H9 (cell line): ENCODE data around the gene ZNF793. TPM values are rescaled to one million over a fixed set of nuclear protein-coding genes. Genes with fewer than 3 reads are reported as not detected.

Source experiments
- DNase-seq: peaks from one replicate; pipeline ENCODE4 v3.0.0-alpha.2; 2017
- H2AFZ ChIP-seq: one replicate; pipeline ENCODE4 v1.6.1; 2013; ENCODE audit warnings: mild to moderate bottlenecking, low read length, control low read depth, moderate library complexity
- H2AK5ac ChIP-seq: 2 replicates; pipeline ENCODE4 v1.6.1; 2013; ENCODE audit warnings: low read length, control low read depth, mixed read lengths; ENCODE audit not compliant: insufficient read length
- H2BK120ac ChIP-seq: one replicate; pipeline ENCODE4 v1.6.1; 2013; ENCODE audit warnings: low read depth, mild to moderate bottlenecking, low read length, control low read depth, inconsistent platforms; ENCODE audit not compliant: poor library complexity, severe bottlenecking
- H2BK12ac ChIP-seq: 2 replicates; pipeline ENCODE4 v1.6.1; 2013; ENCODE audit warnings: low read length, control low read depth, mixed read lengths, low read depth; ENCODE audit not compliant: insufficient read length
- H2BK15ac ChIP-seq: 2 replicates; pipeline ENCODE4 v1.6.1; 2013; ENCODE audit warnings: low read depth, low read length, control low read depth
- H2BK20ac ChIP-seq: one replicate; pipeline ENCODE4 v1.6.1; 2013; ENCODE audit warnings: low read depth, mild to moderate bottlenecking, low read length, control low read depth, inconsistent platforms; ENCODE audit not compliant: poor library complexity, severe bottlenecking
- H2BK5ac ChIP-seq: 2 replicates; pipeline ENCODE4 v1.6.1; 2013; ENCODE audit warnings: low read length, control low read depth, mixed read lengths; ENCODE audit not compliant: insufficient read length
- H3K14ac ChIP-seq: 2 replicates; pipeline ENCODE4 v1.6.1; 2013; ENCODE audit warnings: low read length, control low read depth; ENCODE audit not compliant: insufficient read depth
- H3K18ac ChIP-seq: 2 replicates; pipeline ENCODE4 v1.6.1; 2013; ENCODE audit warnings: low read depth, mild to moderate bottlenecking, mixed read lengths, low read length, control low read depth; ENCODE audit not compliant: insufficient read length
- H3K23ac ChIP-seq: 2 replicates; pipeline ENCODE4 v1.6.1; 2013; ENCODE audit warnings: low read length, control low read depth, mixed read lengths, low read depth; ENCODE audit not compliant: insufficient read length
- H3K23me2 ChIP-seq: 2 replicates; pipeline ENCODE4 v1.6.1; 2013; ENCODE audit warnings: low read depth, mild to moderate bottlenecking, mixed read lengths, low read length, control low read depth; ENCODE audit not compliant: insufficient read length, poor library complexity, severe bottlenecking
- H3K27ac ChIP-seq: 2 replicates; pipeline ENCODE4 v1.5.1; 2013; ENCODE audit warnings: low read length, control low read depth, mixed read lengths, low read depth; ENCODE audit not compliant: insufficient read length
- H3K27me3 ChIP-seq: 2 replicates; pipeline ENCODE4 v1.6.1; 2013; ENCODE audit warnings: low read length, control low read depth, inconsistent platforms; ENCODE audit not compliant: insufficient read depth
- H3K4ac ChIP-seq: 2 replicates; pipeline ENCODE4 v1.6.1; 2013; ENCODE audit warnings: low read depth, mild to moderate bottlenecking, control low read depth, inconsistent platforms, low read length, moderate library complexity
- H3K4me1 ChIP-seq: 2 replicates; pipeline ENCODE4 v1.6.1; 2013; ENCODE audit warnings: low read length, control low read depth, inconsistent platforms; ENCODE audit not compliant: insufficient read depth
- H3K4me2 ChIP-seq: 2 replicates; pipeline ENCODE4 v1.6.1; 2013; ENCODE audit warnings: low read length, control low read depth, mixed read lengths; ENCODE audit not compliant: insufficient read length, insufficient read depth
- H3K56ac ChIP-seq: 2 replicates; pipeline ENCODE4 v1.6.1; 2013; ENCODE audit warnings: low read depth, mild to moderate bottlenecking, mixed read lengths, low read length, control low read depth; ENCODE audit not compliant: insufficient read length
- H3K79me1 ChIP-seq: 2 replicates; pipeline ENCODE4 v1.6.1; 2013; ENCODE audit warnings: low read depth, mild to moderate bottlenecking, moderate library complexity, low read length, control low read depth, inconsistent platforms; ENCODE audit not compliant: insufficient read depth, poor library complexity, severe bottlenecking
- H3K79me2 ChIP-seq: 2 replicates; pipeline ENCODE4 v1.6.1; 2013; ENCODE audit warnings: low read length, control low read depth, inconsistent platforms; ENCODE audit not compliant: insufficient read depth
- H3K9ac ChIP-seq: 2 replicates; pipeline ENCODE4 v1.6.1; 2013; ENCODE audit warnings: low read length, control low read depth, mixed read lengths; ENCODE audit not compliant: insufficient read length; ENCODE audit errors: extremely low read depth
- H3K9me3 ChIP-seq: one replicate; pipeline ENCODE4 v1.6.1; 2013; ENCODE audit warnings: low read depth, low read length, inconsistent platforms; ENCODE audit not compliant: control insufficient read depth
- H3T11ph ChIP-seq: one replicate; pipeline ENCODE4 v1.6.1; 2013; ENCODE audit warnings: mild to moderate bottlenecking, low read length, control low read depth, inconsistent platforms
- H4K20me1 ChIP-seq: one replicate; pipeline ENCODE4 v1.6.1; 2013; ENCODE audit not compliant: control insufficient read depth, insufficient read length, insufficient read depth
- H4K5ac ChIP-seq: 2 replicates; pipeline ENCODE4 v1.6.1; 2013; ENCODE audit warnings: low read depth, mild to moderate bottlenecking, mixed read lengths, low read length, control low read depth; ENCODE audit not compliant: insufficient read length
- H4K8ac ChIP-seq: replicated peaks from 2 replicates; pipeline ENCODE4 v1.6.1; 2013; ENCODE audit warnings: low read length, control low read depth, mixed read lengths, low read depth; ENCODE audit not compliant: insufficient read length
- H4K91ac ChIP-seq: 2 replicates; pipeline ENCODE4 v1.6.1; 2013; ENCODE audit warnings: low read depth, mild to moderate bottlenecking, moderate library complexity, mixed read lengths, low read length, control low read depth; ENCODE audit not compliant: insufficient read length
- H3K27ac Mint-ChIP-seq, 3 experiments: 2 replicates in 2 of 3; 3 replicates in 1 of 3; pipeline ENCODE4 v1.8.0; 2020 to 2021; ENCODE audit warnings: mixed read lengths in 3 of 3, mild to moderate bottlenecking in 1 of 3, moderate library complexity in 1 of 3
- H3K27me3 Mint-ChIP-seq: 2 replicates; pipeline ENCODE4 v1.8.0; 2021; ENCODE audit warnings: low read depth, mild to moderate bottlenecking, moderate library complexity, mixed read lengths
- H3K36me3 Mint-ChIP-seq, 3 experiments: 2 replicates in 2 of 3; 3 replicates in 1 of 3; pipeline ENCODE4 v1.8.0; 2020 to 2021; ENCODE audit warnings: low read depth in 3 of 3, mixed read lengths in 3 of 3; ENCODE audit not compliant: insufficient read depth in 1 of 3
- H3K4me1 Mint-ChIP-seq, 2 experiments: 2 replicates each; pipeline ENCODE4 v1.8.0; 2020; ENCODE audit warnings: mixed read lengths in 2 of 2
- H3K4me3 Mint-ChIP-seq, 2 experiments: 2 replicates in 1 of 2; 3 replicates in 1 of 2; pipeline ENCODE4 v1.8.0; 2020 to 2021; ENCODE audit warnings: mild to moderate bottlenecking in 2 of 2, mixed read lengths in 2 of 2, moderate library complexity in 1 of 2
- H3K9me3 Mint-ChIP-seq, 2 experiments: 2 replicates in 1 of 2; 3 replicates in 1 of 2; pipeline ENCODE4 v1.8.0; 2020; ENCODE audit warnings: mild to moderate bottlenecking in 2 of 2, mixed read lengths in 2 of 2, moderate library complexity in 1 of 2
- CTCF ChIP-seq: fragments of 200-600 bp; sonication (generic); conservative IDR thresholded peaks from 3 replicates; pipeline ENCODE4 v1.8.0; 2021; ENCODE audit warnings: antibody characterized with exemption, mild to moderate bottlenecking
- WGBS: extraction: QIAGEN DNeasy Blood & Tissue Kit; methylation state at CpG from one replicate; pipeline ENCODE4 v1.1.7; 2013; ENCODE audit warnings: missing lambda C conversion rate, low lambda C conversion rate, mixed read lengths; ENCODE audit not compliant: insufficient read length; ENCODE audit errors: extremely low coverage; 5-methylcytosine and 5-hydroxymethylcytosine counted together
- total RNA-seq: library from RNA; stranded (reverse); gene quantifications from 2 replicates; pipeline ENCODE4 v1.2.1, GENCODE V29; 2021

ZNF793 gene
- total RNA-seq, 1 experiment from 2014 or later: 17.1 TPM

- Histone ChIP-seq H3K9me3 (no peaks in the 10 kb centered on the region), H3K27me3 (no peaks in the 10 kb centered on the region), H3K4me2 (peak overlapping the region; percentile 98), H4K5ac (no peak overlapping the region), H3K56ac (no peak overlapping the region), H2BK120ac (no peak overlapping the region), H3K9ac (peak overlapping the region; percentile 56), H3K79me1 (no peaks in the 10 kb centered on the region), H4K91ac (no peak overlapping the region), H3K23ac (no peak overlapping the region), H3K14ac (no peak overlapping the region), H3K4me1 (no peaks in the 10 kb centered on the region), H2AFZ (peak overlapping the region; percentile 49), H3K18ac (no peak overlapping the region), H2AK5ac (no peak overlapping the region), H3K27ac (no peak overlapping the region), H2BK20ac (no peak overlapping the region), H3K4ac (no peak overlapping the region), H4K8ac (peak overlapping the region; percentile 33), H4K20me1 (no peaks in the 10 kb centered on the region), H3K23me2 (peaks cover 16% of the 10 kb centered on the region), H3T11ph (no peak overlapping the region), H2BK5ac (no peak overlapping the region), H2BK12ac (no peak overlapping the region), H2BK15ac (no peak overlapping the region), H3K79me2 (no peaks in the 10 kb centered on the region)
- H3K4me3 Mint-ChIP-seq: peak overlapping the region; percentile 97
- no peak for TF ChIP-seq CTCF
- DNase-seq: no peak
- no peaks in the 10 kb centered on the region for H3K27me3 Mint-ChIP-seq
- WGBS: no CpG with 5 or more reads among the region's 25 CpGs
- H3K9me3 Mint-ChIP-seq: peaks cover 0 to 15% of the 10 kb centered on the region in 2 experiments
- peaks cover 10 to 16% (median 11%) of the 10 kb centered on the region in 3 experiments for H3K36me3 Mint-ChIP-seq
- H3K27ac Mint-ChIP-seq: peak overlapping the region in 2 of 3 experiments; percentile 68 to 70; a peak in 2 of 7 replicates
- H3K4me1 Mint-ChIP-seq: peaks cover 13 to 24% of the 10 kb centered on the region in 2 experiments
These were observed 40.4 kb upstream of the ZNF793 start for GRCh38 chr19:37466277-37466797.
